RWPE1 (cell line): ENCODE results near the gene GSE1.
"Not testable (repeated sequence)": the region's sequence is repeated elsewhere in the genome, so short reads cannot be mapped to it uniquely, and the experiment has no call there.

Experiments used
- CTCF ChIA-PET: fragments of 350-600 bp; sonication (Branson Sonifier 250); formaldehyde crosslinking; extraction: SDS; loops from one replicate; lab custom pipeline; 2021; lab: Yijun Ruan, JAX
- POLR2A ChIA-PET: fragments of 400-600 bp; formaldehyde crosslinking; extraction: SDS; loops from one replicate; lab custom pipeline; 2020; ENCODE audit warnings: antibody characterized with exemption; ENCODE audit not compliant: low non-redundant PET; lab: Yijun Ruan, JAX
- DNase-seq: peaks from one replicate; pipeline ENCODE4 v3.0.0; 2012; ENCODE audit warnings: low spot score
- H3K27ac ChIP-seq: fragments of 450-650 bp; 2 replicates; pipeline ENCODE4 v1.5.1; 2017
- CTCF ChIP-seq: fragments of 450-650 bp; conservative IDR thresholded peaks from 2 replicates; pipeline ENCODE4 v1.5.1; 2017; ENCODE audit warnings: low read depth, mild to moderate bottlenecking

GSE1 gene

DNA sequence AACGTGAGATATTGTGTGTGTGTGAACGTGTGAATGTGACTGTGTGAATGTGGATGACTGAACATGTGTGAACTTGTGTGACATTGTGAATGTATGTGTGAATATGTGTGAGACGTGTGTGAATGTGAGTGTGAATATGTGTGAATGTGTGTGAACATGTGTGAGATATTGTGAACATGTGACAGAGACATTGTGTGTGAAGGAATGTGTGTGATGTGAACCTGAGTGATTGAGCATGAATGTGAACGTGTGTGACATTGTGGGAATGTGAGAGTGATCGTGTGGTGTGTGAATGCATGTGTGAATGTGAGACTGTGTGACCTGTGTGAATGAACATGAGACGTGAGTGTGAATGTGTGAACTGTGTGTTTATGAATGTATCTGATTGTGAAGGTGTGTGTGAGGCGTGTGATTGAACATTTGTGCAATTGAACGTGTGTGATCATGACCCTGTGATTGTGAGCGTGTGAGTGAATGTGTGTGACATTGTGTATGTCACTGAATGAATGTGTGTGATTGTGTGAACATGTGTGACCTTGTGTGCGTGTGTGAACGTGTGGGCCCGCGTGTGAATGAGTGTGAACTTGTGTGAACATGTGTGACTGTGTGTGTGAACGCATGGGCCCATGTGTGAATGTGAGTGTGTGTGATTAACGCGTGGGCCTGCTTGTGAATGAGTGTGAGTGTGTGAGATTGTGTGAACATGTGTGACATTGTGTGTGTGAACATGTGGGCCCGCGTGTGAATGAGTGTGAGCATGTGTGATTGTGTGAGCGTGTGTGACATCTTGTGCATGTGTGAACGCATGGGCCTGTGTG, 23.2 kb upstream of the GSE1 start:
- ChIA-PET POLR2A (no interaction called here), CTCF (no interaction called here)
- DNase-seq: no peak

DNA sequence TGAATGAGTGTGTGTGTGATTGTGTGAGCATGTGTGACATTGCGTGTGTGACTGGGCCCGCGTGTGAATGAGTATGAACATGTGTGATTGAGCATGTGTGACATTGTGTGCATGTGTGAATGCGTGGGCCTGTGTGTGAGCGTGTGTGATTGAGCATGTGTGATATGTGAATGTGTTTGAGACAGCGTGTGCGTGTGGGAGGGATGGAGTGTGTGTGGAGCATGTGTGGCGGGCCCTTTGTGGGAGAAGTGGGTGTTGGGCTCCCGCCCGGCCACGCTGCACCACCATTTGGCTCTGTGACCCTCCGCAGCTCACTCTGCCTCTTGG, 22.7 kb upstream of the GSE1 start:
- DNase-seq: no peak
- H3K27ac ChIP-seq: peak overlapping the region; percentile 7; the same call in 1 of the 2 replicates
- ChIA-PET POLR2A (no interaction called here), CTCF (no interaction called here)
- no peak for TF ChIP-seq CTCF

More for the DNA sequence above, 23.2 kb upstream of the GSE1 start:
- no peak overlapping the region for H3K27ac ChIP-seq
- no peak for TF ChIP-seq CTCF

DNA sequence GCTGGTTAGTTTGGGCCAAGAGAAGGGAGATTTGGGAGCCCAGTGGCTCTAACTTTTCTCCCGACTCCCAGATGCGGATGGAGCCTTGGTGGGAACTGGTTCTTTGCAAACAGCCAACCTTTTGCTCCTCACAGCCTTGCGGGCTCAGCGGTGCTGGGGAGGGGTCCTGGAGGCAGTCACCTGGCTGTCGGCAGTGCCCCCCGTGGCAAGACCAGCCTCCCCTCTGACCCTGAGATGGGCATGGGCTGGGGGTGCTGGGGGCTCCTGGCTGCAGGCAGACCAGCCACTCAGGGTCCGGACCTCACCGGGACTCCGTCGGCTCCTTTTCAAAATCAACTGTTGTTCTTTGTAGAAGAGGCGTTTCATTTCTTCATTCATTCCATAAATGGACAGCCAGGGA, 21.7 kb upstream of the GSE1 start:
- H3K27ac ChIP-seq: peak overlapping the region; percentile 7; the same call in 1 of the 2 replicates
- TF ChIP-seq CTCF: no peak
- ChIA-PET CTCF (interaction anchor here (0.6 to 0.7 kb wide), 2 partner anchors 35 to 345 kb away, joined by 3 read pairs; no protein-coding TSS in a partner anchor), POLR2A (no interaction called here)
- DNase-seq: no peak

DNA sequence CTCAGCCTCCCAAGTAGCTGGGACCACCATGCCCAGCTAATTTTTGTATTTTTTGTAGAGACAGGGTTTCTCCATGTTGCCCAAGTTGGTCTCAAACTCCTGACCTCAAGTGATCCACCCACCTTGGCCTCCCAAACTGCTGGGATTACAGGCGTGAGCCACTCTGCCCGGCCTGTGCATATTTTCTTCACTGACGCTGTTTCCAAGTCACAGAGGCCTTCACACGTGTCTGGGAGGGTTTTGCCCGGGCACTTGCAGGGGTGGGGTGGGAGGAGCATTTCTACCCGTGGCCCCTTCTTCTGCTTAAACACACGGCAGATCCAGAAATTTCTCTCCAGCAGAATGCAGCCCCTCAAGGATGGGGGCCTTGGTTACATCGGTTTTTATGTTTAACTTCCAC, 20.8 kb upstream of the GSE1 start:
- CTCF ChIA-PET: interaction anchor here (0.7 kb wide), 1 partner anchor 36 kb away, joined by 3 read pairs; no protein-coding TSS in a partner anchor
- POLR2A ChIA-PET, DNase-seq: not testable (repeated sequence)
- peak overlapping the region; percentile 8; the same call in 1 of the 2 replicates for H3K27ac ChIP-seq

GRCh38 chr16:85592700-85593493, 20.2 kb upstream of the GSE1 start:
- ChIA-PET POLR2A (no interaction called here), CTCF (no interaction called here)
- no peak for TF ChIP-seq CTCF
- no peak for DNase-seq
- H3K27ac ChIP-seq: peak overlapping the region; percentile 8

GRCh38 chr16:85593494-85594221, 19.5 kb upstream of the GSE1 start:
- POLR2A ChIA-PET: no interaction called here
- no peak for TF ChIP-seq CTCF
- DNase-seq: no peak
- peak overlapping the region; percentile 8 for H3K27ac ChIP-seq
- CTCF ChIA-PET: interaction anchor here (0.6 kb wide), 1 partner anchor 29 kb away, joined by 4 read pairs; no protein-coding TSS in a partner anchor
